Umbilical cord (tissue), 2 donors: Measurements from ENCODE around the gene KLHL30. TPM values are rescaled to one million over a fixed set of nuclear protein-coding genes. Genes with fewer than 3 reads are reported as not detected.

Source experiments
- DNase-seq: peaks from one replicate; pipeline ENCODE4 v3.0.0-alpha.2; 2015; ENCODE audit warnings: low spot score
- total RNA-seq: library from RNA; depleted of rRNA; stranded (reverse); fragments of >200 nt; gene quantifications from one replicate; pipeline ENCODE4 v1.2.3, GENCODE V29; 2014; ENCODE audit warnings: low replicate concordance; ENCODE audit not compliant: insufficient read depth

KLHL30 gene
- total RNA-seq, 1 donor from 2014 or later, result 5.1 TPM

DNA sequence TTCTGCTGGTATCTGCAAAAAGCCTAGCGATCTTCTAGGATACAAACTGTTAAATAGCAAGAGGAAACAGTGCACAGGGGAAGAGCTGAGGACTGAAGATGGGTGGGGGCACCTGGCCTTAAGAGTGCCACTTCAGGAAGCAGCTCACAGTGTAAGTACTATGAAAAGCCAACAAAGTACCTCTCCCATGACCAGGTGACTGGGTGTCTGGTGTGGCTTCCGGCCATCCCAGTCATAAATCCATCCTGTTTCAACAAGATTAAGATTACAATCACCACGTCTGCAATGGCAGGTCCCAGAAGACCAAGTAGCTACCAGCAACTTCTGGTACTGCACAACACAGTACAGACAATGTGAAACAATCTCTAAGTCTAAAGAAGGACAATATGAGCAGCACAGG lies 36.2 kb downstream of the KLHL30 start:
- DNase-seq, result no peak

DNA sequence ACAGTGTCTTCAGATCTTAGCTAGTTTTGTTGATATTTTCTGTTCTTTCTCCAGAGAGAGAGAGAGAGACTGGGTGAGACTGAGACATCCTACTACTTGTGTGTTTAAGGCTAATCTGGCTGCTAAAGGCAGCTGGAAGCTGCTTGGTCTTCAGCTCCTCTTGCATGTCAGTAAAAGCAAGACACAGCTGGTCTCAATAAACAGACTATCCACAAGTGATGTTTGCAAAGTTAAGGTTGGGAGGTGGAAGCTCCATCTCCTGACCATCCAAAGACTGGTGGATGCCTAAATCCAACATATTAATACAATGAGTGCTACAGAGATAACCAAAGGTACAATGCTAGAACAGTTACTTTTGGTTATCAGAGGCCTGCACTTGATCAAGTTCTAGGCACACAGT lies 38.1 kb downstream of the KLHL30 start:
- no peak for DNase-seq

DNA sequence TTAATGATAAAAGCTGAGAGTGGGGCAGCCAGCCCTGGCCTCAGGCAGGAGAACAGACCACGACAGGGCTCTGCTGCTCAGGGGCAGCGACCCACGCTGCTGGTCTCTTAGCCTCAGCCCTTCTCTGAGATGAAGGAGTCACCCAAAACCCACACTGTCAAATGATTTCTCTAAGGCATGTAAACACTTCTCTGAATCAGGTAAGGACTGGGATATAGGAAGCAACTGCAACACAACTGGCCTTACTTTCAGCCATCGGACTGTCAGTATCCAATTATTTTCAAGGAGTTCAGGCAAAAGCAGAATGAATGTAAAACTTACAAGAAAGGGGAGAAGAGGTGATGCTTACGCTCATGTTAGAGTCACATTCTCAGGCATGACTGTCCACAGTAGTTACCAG lies 42.1 kb downstream of the KLHL30 start:
- no peak for DNase-seq

DNA sequence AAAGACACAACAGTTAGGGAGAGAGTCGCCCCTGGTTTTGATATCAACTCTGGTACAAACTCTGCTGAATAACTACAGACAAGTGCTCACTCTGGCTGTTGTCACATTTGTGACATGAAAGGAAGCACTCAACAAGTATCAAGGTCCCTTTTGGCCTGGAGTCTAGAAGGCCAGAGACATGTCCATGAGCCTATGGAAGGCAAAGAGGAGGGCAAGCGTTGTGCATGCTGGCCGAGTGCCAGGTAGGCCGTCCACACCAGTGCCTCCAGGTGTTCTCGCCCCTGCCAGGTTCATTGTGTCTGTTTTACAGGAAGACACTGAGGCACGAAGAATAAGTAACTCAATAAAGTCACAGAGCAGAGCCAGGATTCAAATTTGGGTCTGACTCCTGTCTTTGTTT lies 43.9 kb downstream of the KLHL30 start:
- DNase-seq, result no peak

DNA sequence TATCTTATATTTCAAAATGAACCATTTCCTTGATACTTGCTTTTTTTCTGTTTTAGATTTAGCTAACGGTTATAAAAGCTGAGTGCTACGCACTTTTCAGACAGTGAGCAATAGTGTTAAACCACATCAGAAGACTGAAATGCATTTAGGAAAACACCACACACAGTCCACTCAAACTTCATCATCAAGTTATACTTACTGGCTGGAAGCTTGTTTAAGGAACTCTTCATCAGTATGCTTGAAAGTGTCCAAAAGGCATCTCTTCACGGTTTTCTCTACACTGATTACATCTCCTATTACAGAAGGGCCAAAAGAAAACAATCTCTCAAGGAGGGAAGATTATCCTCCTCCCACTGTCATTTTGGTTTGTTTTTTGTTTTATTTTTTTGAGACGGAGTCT lies 45.4 kb downstream of the KLHL30 start:
- DNase-seq, result no peak

DNA sequence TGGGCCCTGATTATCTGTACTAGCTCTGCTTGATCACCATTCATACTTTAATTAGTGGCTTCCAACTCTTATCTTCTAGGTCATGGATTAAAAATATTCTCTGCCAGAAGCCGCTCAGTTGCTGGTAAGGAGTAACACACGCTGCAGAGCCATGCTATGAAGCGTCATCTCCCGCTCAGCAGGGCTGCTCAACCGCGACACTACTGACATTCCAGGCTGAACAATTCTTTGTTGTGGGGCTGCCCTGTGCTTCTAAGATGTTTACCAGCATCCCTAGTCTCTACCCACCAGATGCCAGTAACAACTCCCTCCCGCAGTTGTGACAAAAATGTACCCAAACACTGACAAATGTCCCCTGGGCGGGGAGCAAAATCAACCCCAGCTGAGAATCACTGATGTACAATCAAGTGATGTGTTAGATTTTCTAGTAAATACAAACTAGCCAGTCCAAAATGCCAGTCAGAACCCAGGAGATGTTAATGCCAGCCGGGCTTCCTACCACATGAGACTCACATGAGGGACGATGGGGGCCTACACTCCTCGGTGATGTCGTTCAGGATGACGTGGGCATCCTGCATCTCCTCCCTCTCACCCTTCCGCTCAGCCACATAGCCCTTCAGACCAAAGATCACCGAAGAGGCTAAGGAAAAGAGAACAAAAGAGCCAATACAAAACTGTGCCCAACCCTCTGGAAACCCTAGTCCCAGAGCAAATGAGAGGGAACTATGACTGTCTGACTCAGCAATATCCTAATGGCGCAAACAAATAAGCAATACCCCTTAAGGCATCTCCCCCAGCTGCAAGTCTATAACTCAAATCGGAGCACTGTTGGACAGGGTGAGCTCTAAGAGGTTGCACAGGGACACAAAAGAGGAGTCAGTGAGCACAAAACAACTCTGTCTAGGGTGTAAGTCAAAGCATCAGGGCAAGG lies 49.4 kb downstream of the KLHL30 start:
- DNase-seq, result no peak

DNA sequence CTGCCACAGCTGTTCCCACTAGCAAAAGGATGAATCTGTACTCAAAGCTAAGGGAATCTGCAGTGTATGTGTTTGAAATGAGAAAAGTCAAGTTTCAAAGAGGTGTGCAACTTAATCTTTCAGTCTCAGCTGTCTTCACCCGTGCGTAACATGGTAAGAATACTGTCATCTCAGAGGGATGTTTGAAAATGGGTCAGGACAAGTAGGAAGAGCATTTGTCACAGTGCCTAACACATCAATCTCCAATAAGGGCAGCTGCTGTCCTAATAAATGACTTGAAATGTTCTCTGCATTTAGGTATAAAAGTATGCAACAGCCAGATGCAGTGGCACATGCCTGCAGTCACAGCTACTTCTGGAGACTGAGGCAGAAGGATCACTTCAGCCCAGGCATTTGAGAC lies 52.0 kb downstream of the KLHL30 start:
- DNase-seq, result no peak

Other genes with a start within 250 kb of the KLHL30 start
- 115 TPM for gene UBE2F, start 171.7 kb upstream of the KLHL30 start, total RNA-seq
- 14.0 TPM for gene SCLY, start 77.7 kb upstream of the KLHL30 start, total RNA-seq
- 5.5 TPM for gene ESPNL, start 38.3 kb upstream of the KLHL30 start, total RNA-seq
- 4.3 TPM for gene ERFE, start 20.3 kb downstream of the KLHL30 start, total RNA-seq
- 14.2 TPM for gene ILKAP, start 65.0 kb downstream of the KLHL30 start, total RNA-seq
- gene HES6, start 101.4 kb downstream of the KLHL30 start, total RNA-seq, result 1.2 TPM
- gene PER2, start 149.9 kb downstream of the KLHL30 start, total RNA-seq, result 11.3 TPM
- gene TRAF3IP1, start 181.8 kb downstream of the KLHL30 start, total RNA-seq, result 6.0 TPM